Naive B cell (primary cell): ENCODE results near the gene CYP4F8. TPM values are rescaled to one million over a fixed set of nuclear protein-coding genes. Genes with fewer than 3 reads are reported as not detected.
"Not testable (repeated sequence)": the region's sequence is repeated elsewhere in the genome, so short reads cannot be mapped to it uniquely, and the experiment has no call there.

Experiments used
- ATAC-seq, 2 donors: fragments of 150-1000 bp; cut with Tn5 transposase; 2 replicates each; pipeline ENCODE4 v1.10.0; 2021; ENCODE audit warnings: low read depth in 2 of 2, mild to moderate bottlenecking in 2 of 2, moderate library complexity in 2 of 2
- DNase-seq: peaks from one replicate; pipeline ENCODE4 v3.0.0; 2022
- H3K27ac Mint-ChIP-seq, 6 donors: one replicate each; pipeline ENCODE4 v1.8.0; 2020 to 2022; ENCODE audit warnings: mild to moderate bottlenecking in 6 of 6, mixed read lengths in 6 of 6, moderate library complexity in 5 of 6, inconsistent platforms in 2 of 6
- H3K27me3 Mint-ChIP-seq, 3 donors: one replicate each; pipeline ENCODE4 v1.8.0; 2021 to 2022; ENCODE audit warnings: mixed read lengths in 3 of 3, mild to moderate bottlenecking in 1 of 3
- H3K36me3 Mint-ChIP-seq, 2 donors: one replicate each; pipeline ENCODE4 v1.8.0; 2020 to 2022; ENCODE audit warnings: mixed read lengths in 2 of 2, inconsistent platforms in 1 of 2, mild to moderate bottlenecking in 1 of 2
- H3K4me1 Mint-ChIP-seq, 3 donors: one replicate each; pipeline ENCODE4 v1.8.0; 2020 to 2022; ENCODE audit warnings: mixed read lengths in 3 of 3, inconsistent platforms in 1 of 3, mild to moderate bottlenecking in 1 of 3, moderate library complexity in 1 of 3
- H3K4me3 Mint-ChIP-seq, 8 donors: one replicate each; pipeline ENCODE4 v1.8.0; 2020 to 2022; ENCODE audit warnings: mild to moderate bottlenecking in 8 of 8, mixed read lengths in 8 of 8, moderate library complexity in 8 of 8, inconsistent platforms in 2 of 8
- H3K9me3 Mint-ChIP-seq, 7 donors: one replicate each; pipeline ENCODE4 v1.8.0; 2020 to 2022; ENCODE audit warnings: mixed read lengths in 7 of 7, mild to moderate bottlenecking in 5 of 7, inconsistent platforms in 2 of 7, moderate library complexity in 1 of 7
- polyA plus RNA-seq, 6 donors: library from polyadenylated mRNA; unstranded; fragments of 300-500 nt; fragmentation: Illumina TruSeq; gene quantifications; one replicate each; pipeline ENCODE4 v1.2.3, GENCODE V29; 2021; ENCODE audit warnings: low read depth in 6 of 6

The CYP4F8 gene
- polyA plus RNA-seq, 6 donors from 2014 or later, result not detected

DNA sequence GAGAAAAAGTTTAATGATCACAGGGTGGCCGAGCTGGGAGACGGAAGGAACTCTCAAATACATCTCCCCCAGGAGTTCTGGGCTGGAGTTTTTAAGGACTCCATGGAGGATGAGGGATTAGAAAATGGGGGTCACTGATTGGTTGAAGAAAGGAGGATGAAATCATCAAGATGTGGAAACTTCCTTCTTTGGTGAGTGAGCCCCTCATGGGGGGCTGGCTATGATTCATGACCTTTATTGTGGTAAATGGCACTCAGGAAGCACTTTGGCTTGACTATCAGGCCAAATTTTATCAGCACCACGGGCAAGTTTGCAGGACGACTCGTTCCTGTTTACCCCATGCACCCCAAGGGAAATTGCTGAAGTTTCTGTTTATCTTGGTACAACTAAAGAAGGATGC is 22.5 kb upstream of the CYP4F8 start:
- H3K4me3 Mint-ChIP-seq, H3K27ac Mint-ChIP-seq, H3K4me1 Mint-ChIP-seq, DNase-seq, ATAC-seq, H3K36me3 Mint-ChIP-seq: not testable (repeated sequence)
- peaks cover 0 to 29% (median 14%) of the 10 kb centered on the region in 7 donors for H3K9me3 Mint-ChIP-seq
- peaks cover 26 to 64% (median 47%) of the 10 kb centered on the region in 3 donors for H3K27me3 Mint-ChIP-seq

DNA sequence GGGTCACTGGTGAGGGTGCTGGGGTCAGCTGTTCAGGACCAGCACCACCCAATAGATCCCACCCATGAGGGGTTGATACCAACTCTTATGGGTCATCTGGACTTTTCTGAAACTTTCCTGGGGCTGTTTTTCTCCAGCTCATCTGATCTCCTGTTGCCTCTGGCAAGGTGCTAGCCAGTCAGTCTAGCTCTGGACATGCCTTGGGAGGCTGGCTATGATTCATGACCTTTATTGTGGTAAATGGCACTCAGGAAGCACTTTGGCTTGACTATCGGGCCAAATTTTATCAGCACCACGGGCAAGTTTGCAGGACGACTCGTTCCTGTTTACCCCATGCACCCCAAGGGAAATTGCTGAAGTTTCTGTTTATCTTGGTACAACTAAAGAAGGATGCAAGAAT is 21.3 kb upstream of the CYP4F8 start:
- H3K27ac Mint-ChIP-seq, result not testable (repeated sequence)

DNA sequence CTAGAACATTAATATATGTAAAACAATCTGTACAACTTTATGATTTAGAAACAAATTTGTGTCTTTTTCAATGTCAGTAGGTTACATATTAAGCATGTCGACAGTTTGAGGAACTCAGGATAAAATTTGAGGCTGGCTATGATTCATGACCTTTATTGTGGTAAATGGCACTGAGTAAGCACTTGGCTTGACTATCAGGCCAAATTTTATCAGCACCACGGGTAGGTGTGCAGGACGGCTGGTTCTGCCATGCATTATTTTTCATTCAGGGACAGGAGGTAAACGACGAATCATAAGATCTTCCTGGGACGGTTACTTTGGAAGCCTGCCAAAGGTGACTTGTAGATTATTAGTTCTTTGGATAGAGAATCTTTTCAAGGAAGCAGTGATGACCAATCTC is 19.9 kb upstream of the CYP4F8 start:
- H3K9me3 Mint-ChIP-seq, result peaks cover 0 to 29% (median 15%) of the 10 kb centered on the region in 7 donors
- ATAC-seq, result no peak
- H3K4me3 Mint-ChIP-seq, result peak overlapping the region in 1 of 8 donors; percentile 1
- H3K36me3 Mint-ChIP-seq, result no peaks in the 10 kb centered on the region
- no peaks in the 10 kb centered on the region for H3K4me1 Mint-ChIP-seq
- H3K27ac Mint-ChIP-seq, result no peak overlapping the region
- DNase-seq, result no peak
- H3K27me3 Mint-ChIP-seq, result peaks cover 21 to 51% (median 41%) of the 10 kb centered on the region in 3 donors

More for the DNA sequence above, 21.3 kb upstream of the CYP4F8 start:
- not testable (repeated sequence) for ATAC-seq, H3K4me3 Mint-ChIP-seq, H3K4me1 Mint-ChIP-seq, DNase-seq, H3K36me3 Mint-ChIP-seq
- Mint-ChIP-seq H3K27me3 (peaks cover 26 to 58% (median 47%) of the 10 kb centered on the region in 3 donors), H3K9me3 (peaks cover 0 to 29% (median 15%) of the 10 kb centered on the region in 7 donors)

DNA sequence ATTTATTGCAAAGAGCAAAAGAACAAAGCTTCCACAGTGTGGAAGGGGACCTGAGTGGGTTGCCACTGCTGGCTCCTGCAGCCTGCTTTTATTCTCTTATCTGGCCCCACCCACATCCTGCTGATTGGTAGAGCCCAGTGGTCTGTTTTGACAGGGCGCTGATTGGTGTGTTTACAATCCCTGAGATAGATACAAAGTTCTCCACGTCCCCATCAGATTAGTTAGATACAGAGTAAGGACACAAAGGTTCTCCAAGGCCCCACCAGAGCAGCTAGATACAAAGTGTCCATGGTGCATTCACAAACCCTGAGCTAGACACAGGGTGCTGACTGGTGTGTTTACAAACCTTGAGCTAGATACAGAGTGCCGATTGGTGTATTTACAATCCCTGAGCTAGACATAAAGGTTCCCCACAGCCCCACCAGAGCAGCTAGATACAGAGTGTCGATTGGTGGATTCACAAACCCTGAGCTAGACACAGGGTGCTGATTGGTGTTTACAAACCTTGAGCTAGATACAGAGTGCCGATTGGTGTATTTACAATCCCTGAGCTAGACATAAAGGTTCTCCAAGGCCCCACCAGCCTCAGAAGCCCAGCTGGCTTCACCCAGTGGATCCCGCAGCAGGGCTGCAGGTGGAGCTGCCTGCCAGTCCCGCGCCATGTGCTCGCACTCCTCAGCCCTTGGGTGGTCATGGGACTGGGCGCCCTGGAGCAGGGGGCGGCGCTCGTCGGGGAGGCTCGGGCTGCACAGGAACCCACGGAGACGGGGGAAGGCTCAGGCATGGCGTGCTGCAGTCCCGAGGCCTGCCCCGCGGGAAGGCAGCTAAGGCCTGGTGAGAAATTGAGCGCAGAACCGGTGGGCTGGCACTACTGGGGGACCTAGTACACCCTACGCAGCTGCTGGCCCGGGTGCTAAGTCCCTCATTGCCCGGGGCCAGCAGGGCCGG is 6.8 kb upstream of the CYP4F8 start:
- not testable (repeated sequence) for H3K27ac Mint-ChIP-seq, ATAC-seq, H3K36me3 Mint-ChIP-seq, H3K9me3 Mint-ChIP-seq, H3K4me3 Mint-ChIP-seq, H3K4me1 Mint-ChIP-seq, DNase-seq
- peaks cover 6 to 20% (median 7%) of the 10 kb centered on the region in 3 donors for H3K27me3 Mint-ChIP-seq

DNA sequence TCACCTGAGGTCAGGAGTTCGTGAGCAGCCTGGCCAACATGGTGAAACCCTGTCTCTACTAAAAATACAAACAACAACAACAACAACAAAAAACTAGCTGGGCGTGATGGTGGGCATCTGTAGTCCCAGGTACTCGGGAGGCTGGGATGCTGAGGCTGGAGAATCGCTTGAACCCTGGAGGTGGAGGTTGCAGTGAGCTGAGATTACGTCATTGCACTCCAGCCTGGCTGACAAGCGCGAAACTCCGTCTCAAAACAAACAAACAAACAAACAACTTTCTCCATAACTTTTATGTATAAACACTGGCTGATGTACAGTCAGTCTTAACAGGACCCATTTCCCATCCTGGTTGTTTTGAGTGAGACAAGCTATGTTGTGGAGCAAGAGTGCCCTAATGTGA is 5.8 kb upstream of the CYP4F8 start:
- ATAC-seq (no peak), DNase-seq (no peak)
- peaks cover 6 to 19% (median 17%) of the 10 kb centered on the region in 3 donors for H3K27me3 Mint-ChIP-seq
- H3K36me3 Mint-ChIP-seq, result no peaks in the 10 kb centered on the region
- H3K4me3 Mint-ChIP-seq, result no peak overlapping the region
- no peak overlapping the region for H3K27ac Mint-ChIP-seq
- no peaks in the 10 kb centered on the region for H3K4me1 Mint-ChIP-seq
- no peaks in the 10 kb centered on the region for H3K9me3 Mint-ChIP-seq

DNA sequence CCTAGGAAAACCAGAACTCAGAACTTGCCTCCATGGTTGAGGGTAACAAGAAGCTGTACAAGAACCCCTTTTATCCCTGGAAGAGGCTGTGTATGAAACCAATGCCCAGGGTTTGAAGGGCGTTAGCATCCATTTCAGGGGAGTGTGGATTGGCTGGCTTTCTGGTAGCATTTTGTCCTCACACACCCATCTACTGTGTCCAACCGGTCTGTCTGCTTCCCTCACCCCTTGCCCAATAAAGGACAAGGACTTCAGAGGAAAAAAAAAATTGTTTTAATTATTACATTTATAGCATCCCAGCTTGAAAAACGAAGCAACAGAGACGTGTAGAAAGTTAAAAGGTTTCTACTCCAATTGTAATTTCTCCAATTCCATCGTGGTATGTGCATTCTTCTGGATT is 2.7 kb upstream of the CYP4F8 start:
- H3K4me3 Mint-ChIP-seq, result no peak overlapping the region
- ATAC-seq (no peak), DNase-seq (no peak)
- peak overlapping the region in 1 of 6 donors; percentile 22 for H3K27ac Mint-ChIP-seq
- peaks cover 0 to 5% (median 0%) of the 10 kb centered on the region in 3 donors for H3K4me1 Mint-ChIP-seq
- H3K36me3 Mint-ChIP-seq, result peaks cover 0 to 7% of the 10 kb centered on the region in 2 donors
- no peaks in the 10 kb centered on the region for H3K9me3 Mint-ChIP-seq
- peaks cover 14 to 43% (median 30%) of the 10 kb centered on the region in 3 donors for H3K27me3 Mint-ChIP-seq

DNA sequence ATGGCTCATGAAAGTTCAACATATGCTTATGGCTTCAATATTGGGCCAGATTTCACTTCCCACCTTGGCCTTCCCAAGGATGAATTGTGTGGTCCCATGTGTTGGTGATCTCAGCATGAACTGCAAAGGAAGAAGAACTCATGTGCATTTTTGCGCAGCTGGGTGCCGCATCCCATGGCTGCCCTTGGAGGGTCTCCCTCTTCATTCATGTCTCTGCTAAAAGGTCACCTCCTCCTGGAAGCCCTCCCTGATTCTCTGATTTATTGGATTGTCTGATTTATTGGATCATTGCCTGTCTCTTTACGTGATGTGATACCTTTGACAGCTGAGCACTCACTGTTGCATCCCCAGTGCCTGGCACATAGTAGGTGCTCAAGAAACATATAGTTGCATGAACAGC is 1.7 kb upstream of the CYP4F8 start:
- Mint-ChIP-seq H3K36me3 (peaks cover 0 to 7% of the 10 kb centered on the region in 2 donors), H3K27ac (no peak overlapping the region)
- no peak for ATAC-seq

DNA sequence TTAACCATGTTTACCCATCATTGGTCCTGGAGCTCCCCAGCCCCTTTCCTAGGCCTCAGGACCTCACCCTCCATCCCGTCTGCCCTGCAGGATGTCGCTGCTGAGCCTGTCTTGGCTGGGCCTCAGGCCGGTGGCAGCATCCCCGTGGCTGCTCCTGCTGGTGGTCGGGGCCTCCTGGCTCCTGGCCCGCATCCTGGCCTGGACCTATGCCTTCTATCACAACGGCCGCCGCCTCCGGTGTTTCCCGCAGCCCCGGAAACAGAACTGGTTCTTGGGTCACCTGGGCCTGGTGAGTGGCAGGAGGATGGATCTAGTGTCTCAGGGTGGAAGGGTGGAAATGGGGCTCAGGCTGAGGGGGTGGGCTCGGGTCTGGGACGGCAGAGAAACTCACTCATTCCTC is 508 bp downstream of the CYP4F8 start:
- Mint-ChIP-seq H3K4me3 (no peak overlapping the region), H3K36me3 (peaks cover 0 to 7% of the 10 kb centered on the region in 2 donors), H3K4me1 (peaks cover 0 to 5% (median 0%) of the 10 kb centered on the region in 3 donors), H3K9me3 (peaks cover 0 to 1% (median 0%) of the 10 kb centered on the region in 7 donors), H3K27me3 (peaks cover 19 to 67% (median 47%) of the 10 kb centered on the region in 3 donors), H3K27ac (no peak overlapping the region)
- ATAC-seq, result no peak
- no peak for DNase-seq

More for the DNA sequence above, 1.7 kb upstream of the CYP4F8 start:
- peaks cover 0 to 5% (median 0%) of the 10 kb centered on the region in 3 donors for H3K4me1 Mint-ChIP-seq
- no peak for DNase-seq
- peaks cover 17 to 53% (median 40%) of the 10 kb centered on the region in 3 donors for H3K27me3 Mint-ChIP-seq
- H3K9me3 Mint-ChIP-seq, result no peaks in the 10 kb centered on the region
- H3K4me3 Mint-ChIP-seq, result no peak overlapping the region

DNA sequence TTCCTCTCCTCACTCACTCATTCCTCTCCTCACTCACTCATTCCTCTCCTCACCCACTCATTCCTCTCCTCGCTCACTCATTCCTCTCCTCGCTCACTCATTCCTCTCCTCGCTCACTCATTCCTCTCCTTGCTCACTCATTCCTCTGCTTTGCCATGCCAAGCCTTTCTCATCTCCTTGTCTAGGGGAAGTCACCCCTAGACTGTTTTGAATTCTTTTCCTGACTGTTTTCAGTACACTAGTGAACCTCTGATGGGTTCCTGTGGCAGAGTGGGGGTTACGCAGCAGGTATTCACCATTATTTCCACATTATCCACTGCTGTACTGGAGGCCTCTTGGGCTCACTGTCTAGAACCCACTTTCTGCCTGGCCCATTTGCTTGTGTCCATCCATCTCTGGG is 1.2 kb downstream of the CYP4F8 start:
- DNase-seq (no peak), ATAC-seq (no peak)
- peaks cover 0 to 7% of the 10 kb centered on the region in 2 donors for H3K36me3 Mint-ChIP-seq
- H3K4me1 Mint-ChIP-seq, result peaks cover 0 to 5% (median 0%) of the 10 kb centered on the region in 3 donors
- H3K4me3 Mint-ChIP-seq, result no peak overlapping the region
- peaks cover 19 to 67% (median 44%) of the 10 kb centered on the region in 3 donors for H3K27me3 Mint-ChIP-seq
- peaks cover 0 to 1% (median 0%) of the 10 kb centered on the region in 7 donors for H3K9me3 Mint-ChIP-seq
- H3K27ac Mint-ChIP-seq, result peak overlapping the region in 1 of 6 donors; percentile 32

DNA sequence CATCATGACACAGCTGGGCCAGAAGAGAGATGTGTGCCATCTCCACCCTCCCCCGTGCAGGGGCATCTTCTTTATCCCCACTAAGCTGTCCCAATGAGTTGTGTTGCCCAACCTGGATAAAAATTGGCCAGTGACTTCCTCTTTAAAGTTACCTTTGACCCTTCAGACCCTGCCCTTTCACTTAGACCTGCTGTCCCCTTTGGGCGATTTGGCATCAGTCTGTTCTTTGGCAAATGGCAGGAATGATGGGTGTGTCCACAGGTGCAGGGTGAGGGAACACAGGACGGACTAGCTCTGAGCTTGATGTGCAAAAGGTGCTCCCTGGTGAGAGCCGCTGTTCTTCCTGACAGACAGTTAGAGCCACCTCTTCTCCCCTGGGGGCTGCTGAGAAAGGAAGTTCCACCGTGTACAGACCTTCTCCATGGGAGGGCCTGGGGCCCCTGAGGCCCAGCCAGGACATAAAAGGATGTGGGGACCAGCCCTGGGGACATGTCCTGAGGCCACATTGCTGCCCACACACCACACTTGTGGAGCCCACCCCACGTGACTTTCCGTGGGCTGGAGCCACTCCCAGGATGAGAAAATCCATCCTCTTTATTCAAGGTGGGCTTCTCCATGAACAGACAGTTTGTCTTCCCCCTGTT is 1.7 kb downstream of the CYP4F8 start:
- H3K27me3 Mint-ChIP-seq, result peaks cover 23 to 67% (median 48%) of the 10 kb centered on the region in 3 donors
- ATAC-seq, result no peak
- H3K9me3 Mint-ChIP-seq, result peaks cover 0 to 1% (median 0%) of the 10 kb centered on the region in 7 donors

DNA sequence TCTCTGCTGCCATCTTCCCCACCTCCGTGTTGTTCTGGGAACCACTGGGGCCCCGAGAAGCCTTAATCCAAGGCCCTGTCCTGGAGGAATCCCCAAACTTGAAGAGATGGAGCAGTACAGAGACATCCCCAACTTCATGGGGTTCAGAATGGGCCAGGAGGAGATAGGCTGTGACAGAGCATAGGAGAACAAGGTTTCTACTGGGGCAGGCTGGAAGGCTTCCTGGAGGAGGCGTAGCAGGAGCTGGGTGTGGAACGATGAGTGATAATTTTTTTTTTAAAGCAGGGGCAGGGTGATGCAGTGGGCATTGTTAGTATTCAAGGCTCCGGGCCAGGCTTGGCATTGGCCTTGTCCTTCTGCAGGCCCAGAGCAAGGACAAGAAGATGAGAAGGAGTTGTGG is 3.3 kb downstream of the CYP4F8 start:
- Mint-ChIP-seq H3K9me3 (peaks cover 0 to 1% (median 0%) of the 10 kb centered on the region in 7 donors), H3K4me3 (no peak overlapping the region), H3K27ac (no peak overlapping the region), H3K4me1 (peaks cover 0 to 5% (median 0%) of the 10 kb centered on the region in 3 donors), H3K36me3 (peaks cover 0 to 7% of the 10 kb centered on the region in 2 donors), H3K27me3 (peaks cover 28 to 74% (median 62%) of the 10 kb centered on the region in 3 donors)
- ATAC-seq (no peak), DNase-seq (no peak)

More for the DNA sequence above, 1.7 kb downstream of the CYP4F8 start:
- H3K27ac Mint-ChIP-seq, result no peak overlapping the region
- no peak overlapping the region for H3K4me3 Mint-ChIP-seq
- no peak for DNase-seq
- peaks cover 0 to 7% of the 10 kb centered on the region in 2 donors for H3K36me3 Mint-ChIP-seq
- peaks cover 0 to 5% (median 0%) of the 10 kb centered on the region in 3 donors for H3K4me1 Mint-ChIP-seq

DNA sequence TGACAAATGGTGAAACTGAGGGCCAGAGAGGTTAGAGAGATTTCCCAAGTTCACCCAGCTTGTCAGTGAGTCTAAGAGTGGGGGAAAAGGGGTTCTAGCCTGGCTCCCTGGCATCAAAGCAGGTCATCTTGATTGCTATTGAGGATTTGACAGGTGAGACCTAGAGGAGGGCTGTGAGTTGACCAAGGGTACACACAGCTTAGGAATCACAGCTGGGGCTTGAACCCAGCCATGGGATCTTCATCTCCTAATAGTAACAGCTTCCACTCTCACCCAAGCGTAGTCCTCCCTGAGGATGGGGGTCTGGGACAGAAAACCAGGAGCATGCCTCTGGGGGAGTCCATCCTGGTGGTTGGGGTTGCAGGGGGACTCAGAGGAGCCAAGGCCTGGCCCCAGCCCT is 6.8 kb downstream of the CYP4F8 start:
- no peak for DNase-seq
- no peaks in the 10 kb centered on the region for H3K4me1 Mint-ChIP-seq
- H3K36me3 Mint-ChIP-seq, result no peaks in the 10 kb centered on the region
- H3K9me3 Mint-ChIP-seq, result peaks cover 0 to 1% (median 0%) of the 10 kb centered on the region in 7 donors
- no peak for ATAC-seq
- peaks cover 28 to 57% (median 52%) of the 10 kb centered on the region in 3 donors for H3K27me3 Mint-ChIP-seq
- H3K4me3 Mint-ChIP-seq, result no peak overlapping the region
- no peak overlapping the region for H3K27ac Mint-ChIP-seq

DNA sequence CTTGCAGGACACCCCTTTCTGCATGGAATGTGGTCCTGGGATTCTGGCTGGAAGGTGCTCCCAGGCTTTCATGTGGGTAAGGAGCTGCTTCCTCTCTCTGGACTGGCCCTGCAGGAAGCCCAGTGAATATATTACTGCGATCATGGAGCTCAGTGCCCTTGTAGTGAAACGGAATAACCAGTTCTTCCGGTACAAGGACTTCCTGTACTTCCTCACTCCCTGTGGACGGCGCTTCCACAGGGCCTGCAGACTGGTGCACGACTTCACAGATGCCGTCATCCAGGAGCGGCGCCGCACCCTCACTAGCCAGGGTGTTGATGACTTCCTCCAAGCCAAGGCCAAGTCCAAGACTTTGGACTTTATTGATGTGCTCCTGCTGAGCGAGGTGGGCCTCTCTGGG is 8.0 kb downstream of the CYP4F8 start:
- Mint-ChIP-seq H3K9me3 (peaks cover 0 to 1% (median 0%) of the 10 kb centered on the region in 7 donors), H3K36me3 (no peaks in the 10 kb centered on the region), H3K4me3 (no peak overlapping the region), H3K4me1 (no peaks in the 10 kb centered on the region), H3K27me3 (peaks cover 25 to 53% (median 44%) of the 10 kb centered on the region in 3 donors), H3K27ac (no peak overlapping the region)
- no peak for ATAC-seq
- DNase-seq, result no peak
